Neural crest cell (in vitro differentiated cells): ENCODE measurements around the gene FAM222B. TPM values are rescaled to one million over a fixed set of nuclear protein-coding genes. Genes with fewer than 3 reads are reported as not detected.
"Not testable (repeated sequence)": the region's sequence is repeated elsewhere in the genome, so short reads cannot be mapped to it uniquely, and the experiment has no call there.

ENCODE experiments used
- DNase-seq: peaks from one replicate; pipeline ENCODE4 v3.0.0; 2021; ENCODE audit warnings: low read depth, mixed read lengths, low spot score
- H3K27ac Mint-ChIP-seq: one replicate; pipeline ENCODE4 v1.8.0; 2021; ENCODE audit warnings: mild to moderate bottlenecking, mixed read lengths; ENCODE audit not compliant: unreplicated experiment
- H3K27me3 Mint-ChIP-seq: 2 replicates; pipeline ENCODE4 v1.8.0; 2021; ENCODE audit warnings: low read depth, mild to moderate bottlenecking, mixed read lengths
- H3K36me3 Mint-ChIP-seq: 2 replicates; pipeline ENCODE4 v1.8.0; 2021; ENCODE audit warnings: low read depth, mild to moderate bottlenecking, mixed read lengths
- H3K4me1 Mint-ChIP-seq: 2 replicates; pipeline ENCODE4 v1.8.0; 2021; ENCODE audit warnings: mixed read lengths
- H3K4me3 Mint-ChIP-seq: one replicate; pipeline ENCODE4 v1.8.0; 2021; ENCODE audit warnings: mild to moderate bottlenecking, mixed read lengths
- H3K9me3 Mint-ChIP-seq: 2 replicates; pipeline ENCODE4 v1.8.0; 2021; ENCODE audit warnings: mixed read lengths
- CTCF ChIP-seq: fragments of 200-600 bp; sonication (generic); conservative IDR thresholded peaks from 2 replicates; pipeline ENCODE4 v1.5.0; 2021; ENCODE audit warnings: antibody characterized with exemption, mild to moderate bottlenecking
- total RNA-seq: library from RNA; stranded (reverse); gene quantifications from 2 replicates; pipeline ENCODE4 v1.2.1, GENCODE V29; 2021

The FAM222B gene
- total RNA-seq, 1 donor from 2014 or later = 29.6 TPM

- Mint-ChIP-seq H3K9me3 (no peaks in the 10 kb centered on the region), H3K27ac (no peak overlapping the region), H3K4me1 (peaks cover 3% of the 10 kb centered on the region), H3K36me3 (no peaks in the 10 kb centered on the region), H3K27me3 (no peaks in the 10 kb centered on the region), H3K4me3 (no peak overlapping the region)
- no peak for DNase-seq
- no peak for TF ChIP-seq CTCF
Observed at GRCh38 chr17:28796062-28796461, 46.5 kb downstream of the FAM222B start.

GRCh38 chr17:28794846-28795441 is 47.6 kb downstream of the FAM222B start:
- not testable (repeated sequence) for H3K27ac Mint-ChIP-seq

GRCh38 chr17:28792877-28793661 is 49.5 kb downstream of the FAM222B start:
- Mint-ChIP-seq H3K4me1 (peaks cover 3% of the 10 kb centered on the region), H3K9me3 (no peaks in the 10 kb centered on the region), H3K27me3 (no peaks in the 10 kb centered on the region), H3K36me3 (no peaks in the 10 kb centered on the region), H3K4me3 (no peak overlapping the region), H3K27ac (no peak overlapping the region)
- TF ChIP-seq CTCF = no peak
- no peak for DNase-seq

More at GRCh38 chr17:28794846-28795441, 47.6 kb downstream of the FAM222B start:
- H3K4me3 Mint-ChIP-seq, H3K9me3 Mint-ChIP-seq, H3K27me3 Mint-ChIP-seq, H3K36me3 Mint-ChIP-seq, H3K4me1 Mint-ChIP-seq, DNase-seq: not testable (repeated sequence)

- no peak for DNase-seq
- H3K36me3 Mint-ChIP-seq = no peaks in the 10 kb centered on the region
- no peaks in the 10 kb centered on the region for H3K4me1 Mint-ChIP-seq
- H3K27ac Mint-ChIP-seq = peak overlapping the region; percentile 12
- no peak overlapping the region for H3K4me3 Mint-ChIP-seq
- H3K27me3 Mint-ChIP-seq = no peaks in the 10 kb centered on the region
- H3K9me3 Mint-ChIP-seq = no peaks in the 10 kb centered on the region
- TF ChIP-seq CTCF = no peak
Observed at GRCh38 chr17:28788100-28788499, 54.5 kb downstream of the FAM222B start.

- no peak for TF ChIP-seq CTCF
- no peaks in the 10 kb centered on the region for H3K9me3 Mint-ChIP-seq
Observed at GRCh38 chr17:28783161-28783560, 59.4 kb downstream of the FAM222B start.

GRCh38 chr17:28779601-28780000 is 63.0 kb downstream of the FAM222B start:
- not testable (repeated sequence) for H3K27ac Mint-ChIP-seq, H3K4me1 Mint-ChIP-seq, H3K27me3 Mint-ChIP-seq, DNase-seq, H3K36me3 Mint-ChIP-seq, H3K4me3 Mint-ChIP-seq, H3K9me3 Mint-ChIP-seq

More at GRCh38 chr17:28783161-28783560, 59.4 kb downstream of the FAM222B start:
- peaks cover 7% of the 10 kb centered on the region for H3K36me3 Mint-ChIP-seq
- no peak for DNase-seq
- H3K27ac Mint-ChIP-seq = no peak overlapping the region
- no peak overlapping the region for H3K4me3 Mint-ChIP-seq
- no peaks in the 10 kb centered on the region for H3K27me3 Mint-ChIP-seq
- H3K4me1 Mint-ChIP-seq = no peaks in the 10 kb centered on the region
